Hematopoietic multipotent progenitor cell treated with erythropoietin and hydrocortisone succinate and interleukin-3 and kit ligand, for 6 days (in vitro differentiated cells): ENCODE measurements around the gene SH3BP4.
A peak's percentile ranks its signal among the peaks of the same experiment; 100 is the strongest.

Experiments used
- DNase-seq: peaks from one replicate; pipeline ENCODE4 v3.0.0-alpha.2; 2015

Gene SH3BP4

DNA sequence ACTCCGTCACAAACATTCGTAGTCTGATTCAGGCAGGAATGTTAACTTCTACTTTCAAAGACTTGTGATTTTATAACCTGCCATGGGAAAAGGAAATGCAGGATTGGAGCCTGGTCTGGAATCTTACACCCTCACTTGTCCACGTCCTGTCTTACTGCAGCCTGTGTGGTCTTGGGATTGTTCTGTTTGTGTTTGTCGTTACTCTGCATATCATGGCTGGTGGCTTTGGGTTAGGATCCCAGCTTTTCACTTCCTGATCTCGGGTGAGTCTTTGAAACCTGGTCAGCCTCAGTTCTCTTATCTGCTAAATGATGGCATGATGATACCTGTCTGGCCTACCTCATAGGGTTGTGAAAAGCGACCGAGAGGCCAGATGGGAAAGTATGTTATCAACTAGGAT, 34.6 kb downstream of the SH3BP4 start:
- DNase-seq = no peak

DNA sequence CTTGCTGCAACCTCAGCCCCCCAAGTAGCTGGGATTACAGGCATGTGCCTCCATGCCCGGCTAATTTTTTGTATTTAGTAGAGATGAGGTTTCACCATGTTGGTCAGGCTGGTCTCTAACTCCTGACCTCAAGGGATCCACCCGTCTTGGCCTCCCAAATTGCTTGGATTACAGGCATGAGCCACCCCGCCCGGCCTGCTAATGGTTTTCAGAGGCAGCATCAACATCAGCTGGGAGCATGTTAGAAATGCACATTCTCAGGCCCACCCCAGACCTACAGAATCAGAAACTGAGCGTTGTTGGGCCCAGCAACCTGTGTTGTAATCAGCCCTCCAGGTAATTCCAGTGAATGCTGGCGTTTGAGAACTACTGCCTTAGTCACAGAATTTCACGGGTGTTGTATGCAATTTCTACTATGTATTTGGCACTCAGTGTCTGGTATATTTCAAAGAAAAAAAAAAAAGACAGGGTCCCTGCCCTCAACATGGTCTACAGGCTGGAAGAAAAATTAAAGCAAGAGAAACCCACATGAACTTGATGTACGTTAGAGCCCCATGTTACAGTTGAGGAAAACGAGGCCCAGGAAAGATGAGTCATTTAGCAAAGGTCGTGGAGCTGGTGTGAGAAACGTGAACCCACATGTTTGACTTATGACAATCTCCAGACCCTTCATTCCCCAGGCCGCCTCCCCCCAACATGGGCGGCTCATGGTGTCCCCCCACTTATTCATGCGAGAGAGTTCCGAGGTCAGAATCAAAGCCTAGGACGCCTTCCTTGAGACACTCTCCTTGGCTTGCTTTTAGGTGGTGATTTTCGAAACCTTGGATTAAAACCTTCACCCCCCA, 35.3 kb downstream of the SH3BP4 start:
- no peak for DNase-seq

DNA sequence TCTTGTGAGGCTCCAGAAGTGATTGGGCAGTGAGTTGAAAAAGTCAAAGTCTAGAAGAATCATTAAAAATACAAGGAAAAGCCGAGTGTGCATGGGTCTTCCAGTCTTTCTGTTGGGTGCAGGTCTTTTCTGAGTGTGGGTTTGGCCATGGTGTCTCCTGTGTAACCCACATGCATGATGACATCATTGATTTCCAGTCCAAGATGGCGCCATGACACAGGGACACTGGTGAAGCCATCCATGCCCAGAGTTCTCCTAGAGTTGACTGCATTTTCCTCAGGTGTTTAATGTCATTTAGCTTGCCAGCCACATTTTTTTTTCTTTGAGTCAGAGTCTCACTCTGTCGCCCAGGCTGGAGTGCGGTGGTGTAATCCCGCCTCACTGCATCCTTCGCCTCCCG, 35.9 kb downstream of the SH3BP4 start:
- no peak for DNase-seq

DNA sequence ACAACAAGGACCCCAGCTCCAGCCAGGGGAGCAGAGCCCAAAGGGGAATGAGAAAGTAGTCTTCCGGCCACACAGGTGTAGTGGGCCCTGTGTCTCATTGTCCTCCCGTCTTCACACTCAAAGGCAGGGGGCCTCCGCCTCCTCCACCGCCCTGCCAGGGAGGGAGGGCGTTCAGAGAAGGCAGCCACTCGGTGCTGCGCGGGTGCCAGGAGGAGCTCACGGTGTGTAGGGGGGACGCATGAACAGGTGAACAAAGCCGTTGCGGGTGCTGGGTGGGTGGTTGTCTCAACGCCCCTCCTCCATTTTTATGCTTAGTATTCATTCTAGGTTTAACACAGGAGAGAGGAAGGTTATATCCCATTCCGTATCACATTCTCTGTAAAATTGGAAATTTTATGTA, 36.7 kb downstream of the SH3BP4 start:
- no peak for DNase-seq

DNA sequence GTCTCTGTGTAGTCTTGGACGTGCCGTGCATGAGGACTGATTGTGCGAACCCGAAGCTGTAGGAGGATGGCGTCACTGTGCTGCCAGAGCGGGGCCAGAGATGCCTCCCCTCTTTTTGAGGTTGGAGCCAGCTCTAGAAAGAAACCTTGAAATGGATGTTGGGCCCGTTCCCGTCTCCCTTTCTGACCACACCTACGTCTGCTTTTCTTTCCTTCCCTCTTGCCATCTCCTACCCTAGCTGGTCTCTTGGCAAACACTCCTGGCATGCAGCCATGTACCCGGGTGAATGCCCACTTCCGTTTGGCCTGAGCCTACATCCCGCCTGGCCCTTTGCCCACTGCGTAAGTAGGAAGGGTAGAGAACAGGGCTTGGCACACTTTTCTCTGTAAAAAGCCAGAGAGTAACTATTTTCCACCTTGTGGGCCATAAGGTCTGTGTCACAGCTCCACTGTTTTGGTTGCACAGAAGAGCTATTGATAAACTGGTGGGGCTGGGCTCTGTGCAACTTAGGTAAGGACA, 37.4 kb downstream of the SH3BP4 start:
- peak; percentile 62 for DNase-seq

DNA sequence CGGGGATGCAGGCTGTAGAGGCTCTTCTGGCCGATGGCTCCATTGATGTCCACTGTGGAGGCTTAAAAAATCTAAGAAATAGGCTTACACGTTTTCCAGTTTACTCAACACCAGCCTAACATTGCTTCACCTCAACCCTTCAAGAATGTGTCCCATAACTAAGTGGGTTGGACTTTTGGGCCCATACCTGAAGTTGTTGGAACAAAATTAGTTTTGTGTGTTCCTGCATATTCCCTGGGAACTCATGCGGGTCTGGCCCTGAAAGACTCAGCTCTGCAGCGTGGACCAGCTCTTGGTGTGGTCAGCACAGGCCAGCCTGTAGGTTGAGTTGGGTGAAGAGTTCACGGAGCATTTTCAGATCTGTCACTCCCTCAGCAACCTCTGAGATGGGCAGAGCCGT, 38.5 kb downstream of the SH3BP4 start:
- DNase-seq = no peak

DNA sequence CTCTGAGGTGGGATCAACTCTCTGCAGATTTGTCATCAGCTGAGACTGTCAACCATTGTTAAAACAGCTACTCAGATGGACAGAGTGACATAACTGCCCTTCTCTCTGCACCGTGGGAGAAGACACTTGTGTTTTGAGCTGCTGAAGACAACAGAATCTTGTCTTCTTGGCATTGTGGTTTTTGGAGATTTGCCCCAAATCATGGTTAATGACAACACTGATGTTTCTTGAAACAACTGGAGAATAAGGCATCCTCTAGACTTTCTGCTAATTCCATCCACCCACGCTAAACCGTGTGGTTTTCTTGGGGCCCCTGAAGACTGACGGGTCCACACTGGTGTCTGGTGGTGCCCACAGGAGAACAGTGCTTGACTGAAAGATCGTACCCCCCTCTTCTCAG, 39.5 kb downstream of the SH3BP4 start:
- no peak for DNase-seq

DNA sequence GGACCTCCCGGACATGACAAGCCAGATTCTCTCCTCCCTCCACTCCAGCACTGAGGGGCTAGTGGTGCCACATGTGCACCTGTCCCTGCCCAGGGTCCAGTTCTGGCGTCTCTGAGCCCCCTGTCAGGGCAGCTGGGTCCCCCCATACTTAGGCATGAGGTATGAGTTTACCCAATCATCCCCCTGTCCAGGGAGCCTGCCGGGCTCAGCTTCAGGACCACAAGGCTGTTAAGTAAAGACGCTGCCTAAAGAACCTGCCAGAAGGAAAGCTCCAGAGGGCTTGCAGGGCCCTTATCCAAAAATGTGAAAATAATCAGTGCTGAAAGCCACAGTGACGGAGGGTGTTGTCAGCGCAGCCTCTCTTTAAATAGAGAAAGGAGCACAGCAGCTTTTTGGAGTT, 40.0 kb downstream of the SH3BP4 start:
- no peak for DNase-seq

DNA sequence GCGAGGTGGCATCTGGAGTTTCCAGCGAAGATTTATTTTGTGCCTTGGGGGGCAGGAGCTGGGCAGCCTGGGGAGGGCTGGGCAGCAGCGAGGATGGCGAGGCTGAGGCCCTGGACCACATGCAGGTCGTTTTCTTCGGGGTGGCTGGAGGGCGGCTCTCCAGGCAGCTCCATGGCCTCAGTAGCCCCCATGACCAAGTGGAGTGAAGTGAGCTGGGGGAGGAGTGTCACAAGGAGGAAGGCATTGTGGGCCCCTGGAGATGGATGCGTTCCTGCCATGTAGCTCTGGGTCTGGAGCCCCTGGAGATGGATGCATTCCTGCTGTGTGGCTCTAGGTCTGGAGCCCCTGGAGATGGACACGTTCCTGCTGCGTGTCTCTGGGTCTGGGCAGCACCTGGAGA, 40.4 kb downstream of the SH3BP4 start:
- DNase-seq = no peak

DNA sequence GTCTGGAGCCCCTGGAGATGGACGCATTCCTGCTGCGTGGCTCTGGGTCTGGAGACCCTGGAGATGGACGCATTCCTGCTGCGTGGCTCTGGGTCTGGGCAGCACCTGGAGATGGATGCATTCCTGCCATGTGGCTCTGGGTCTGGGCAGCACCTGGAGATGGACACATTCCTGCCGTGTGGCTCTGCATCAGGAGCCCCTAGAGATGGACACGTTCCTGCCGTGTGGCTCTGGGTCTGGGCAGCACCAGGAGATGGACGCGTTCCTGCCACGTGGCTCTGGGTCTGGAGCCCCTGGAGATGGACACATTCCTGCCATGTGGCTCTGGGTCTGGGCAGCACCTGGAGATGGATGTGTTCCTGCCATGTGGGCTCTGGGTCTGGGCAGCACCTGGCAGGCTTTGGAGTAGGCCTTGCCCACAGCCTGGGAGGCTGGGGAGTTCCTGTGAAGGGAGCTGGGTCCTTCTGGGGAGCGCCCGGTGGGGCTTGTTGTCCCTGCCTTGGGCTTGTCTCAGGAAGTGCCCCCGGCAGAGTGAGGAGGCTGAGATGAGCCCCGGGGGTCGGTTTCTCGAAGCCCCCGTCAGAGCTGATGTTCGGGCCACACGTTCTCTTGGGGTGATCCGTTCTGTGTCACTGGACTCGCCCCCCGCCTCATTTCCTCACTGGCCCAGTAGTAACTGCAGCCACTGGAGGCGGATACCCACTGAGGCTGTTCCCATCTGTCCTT, 41.0 kb downstream of the SH3BP4 start:
- no peak for DNase-seq

DNA sequence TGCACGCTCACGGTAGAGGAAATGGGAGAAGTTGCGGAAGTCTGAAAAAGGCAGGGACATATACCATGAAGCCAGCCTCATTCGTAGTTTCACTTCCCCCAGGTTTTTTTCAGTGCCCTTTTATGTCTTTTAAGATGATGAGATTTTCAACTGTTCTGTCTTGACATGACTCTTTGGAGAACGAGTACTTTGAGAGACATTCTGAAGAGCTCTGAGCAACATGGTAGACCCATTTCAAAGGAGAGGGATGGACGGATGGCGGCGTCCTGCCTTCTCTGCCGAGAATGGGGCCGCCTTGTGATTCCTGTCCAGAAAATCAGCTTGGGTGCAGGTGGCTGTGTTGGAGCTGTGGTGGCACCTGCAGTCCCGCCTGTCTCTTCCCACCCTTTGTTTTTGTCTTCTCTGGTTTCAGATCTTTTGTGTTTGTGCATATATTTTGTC, 41.7 kb downstream of the SH3BP4 start:
- no peak for DNase-seq

DNA sequence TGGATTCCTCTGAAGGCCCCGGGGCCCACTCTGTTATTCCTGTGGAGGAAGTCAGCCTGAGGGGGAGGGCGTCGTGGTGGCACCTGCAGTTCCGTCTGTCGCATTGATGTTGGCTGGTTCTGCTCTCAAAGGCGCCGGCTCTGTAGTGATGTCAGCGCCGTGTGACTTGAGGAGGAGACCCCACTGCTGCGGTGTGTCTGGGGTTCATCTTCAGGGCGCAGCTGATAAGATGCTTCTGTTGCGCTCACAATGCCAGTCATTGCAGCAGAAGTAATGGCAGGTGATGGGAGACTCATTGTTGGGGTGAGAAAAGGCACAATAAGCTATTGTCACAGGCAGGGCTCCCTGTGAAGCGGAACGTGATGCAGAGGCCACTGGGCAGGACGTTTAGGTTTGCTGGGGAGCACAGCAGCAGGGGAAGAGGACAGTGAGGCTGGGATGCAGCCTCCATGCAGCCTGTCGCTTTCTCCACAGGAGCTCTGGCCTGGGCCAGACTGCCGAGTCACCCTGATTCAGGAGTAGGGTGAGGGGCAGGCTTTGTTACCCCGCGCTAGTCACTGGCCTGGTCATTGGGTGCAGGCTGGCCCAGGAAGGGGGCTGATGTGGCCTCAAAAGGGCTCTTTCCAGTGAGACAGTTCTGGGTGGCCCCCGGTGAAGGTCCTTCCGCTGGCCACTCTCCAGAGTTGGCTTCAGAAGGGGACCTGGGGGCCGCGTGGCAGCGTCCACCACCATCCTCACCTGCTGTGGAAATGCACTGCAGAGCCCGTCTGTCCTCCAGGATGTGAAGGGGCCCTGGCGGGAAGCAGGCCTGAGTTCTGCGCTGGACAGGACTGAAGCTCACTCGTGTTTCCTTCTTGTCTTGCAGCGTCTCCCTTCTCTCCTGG, 42.9 kb downstream of the SH3BP4 start:
- no peak for DNase-seq

DNA sequence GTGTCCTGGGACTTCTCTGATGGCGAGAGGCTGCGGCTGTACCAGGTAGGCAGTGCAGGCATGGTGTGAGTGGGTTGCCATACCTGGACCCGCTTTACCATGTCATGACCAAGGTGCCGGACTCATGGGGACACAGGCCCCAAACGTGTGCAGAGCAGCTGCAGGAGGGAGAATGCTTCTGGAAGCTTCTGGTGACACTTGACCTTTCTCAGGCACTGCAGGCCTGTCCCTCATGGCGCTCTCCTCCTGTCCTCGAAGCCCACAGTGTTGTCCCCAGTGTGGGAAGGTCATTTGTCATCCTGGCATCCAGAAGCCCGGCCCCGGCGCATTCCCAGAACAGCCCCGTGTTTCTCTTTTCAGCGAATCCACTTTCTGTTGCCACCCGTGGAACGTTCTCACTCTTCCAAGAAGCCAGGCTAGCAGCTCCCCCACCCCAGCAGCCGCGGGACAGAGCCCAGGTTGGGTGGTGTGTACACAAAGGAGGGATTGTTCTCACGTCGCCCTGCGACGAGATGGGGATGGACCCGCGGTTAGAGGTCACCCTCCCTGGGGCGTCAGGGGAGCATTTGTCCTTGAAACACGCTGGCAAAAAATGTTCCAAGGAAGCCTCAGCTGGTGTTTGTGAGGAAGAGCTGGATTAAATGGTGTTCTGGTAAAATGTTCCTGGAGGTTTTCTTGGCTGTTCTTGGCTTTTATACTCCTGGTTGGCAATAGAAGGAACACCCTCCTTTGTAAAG, 43.7 kb downstream of the SH3BP4 start:
- no peak for DNase-seq

DNA sequence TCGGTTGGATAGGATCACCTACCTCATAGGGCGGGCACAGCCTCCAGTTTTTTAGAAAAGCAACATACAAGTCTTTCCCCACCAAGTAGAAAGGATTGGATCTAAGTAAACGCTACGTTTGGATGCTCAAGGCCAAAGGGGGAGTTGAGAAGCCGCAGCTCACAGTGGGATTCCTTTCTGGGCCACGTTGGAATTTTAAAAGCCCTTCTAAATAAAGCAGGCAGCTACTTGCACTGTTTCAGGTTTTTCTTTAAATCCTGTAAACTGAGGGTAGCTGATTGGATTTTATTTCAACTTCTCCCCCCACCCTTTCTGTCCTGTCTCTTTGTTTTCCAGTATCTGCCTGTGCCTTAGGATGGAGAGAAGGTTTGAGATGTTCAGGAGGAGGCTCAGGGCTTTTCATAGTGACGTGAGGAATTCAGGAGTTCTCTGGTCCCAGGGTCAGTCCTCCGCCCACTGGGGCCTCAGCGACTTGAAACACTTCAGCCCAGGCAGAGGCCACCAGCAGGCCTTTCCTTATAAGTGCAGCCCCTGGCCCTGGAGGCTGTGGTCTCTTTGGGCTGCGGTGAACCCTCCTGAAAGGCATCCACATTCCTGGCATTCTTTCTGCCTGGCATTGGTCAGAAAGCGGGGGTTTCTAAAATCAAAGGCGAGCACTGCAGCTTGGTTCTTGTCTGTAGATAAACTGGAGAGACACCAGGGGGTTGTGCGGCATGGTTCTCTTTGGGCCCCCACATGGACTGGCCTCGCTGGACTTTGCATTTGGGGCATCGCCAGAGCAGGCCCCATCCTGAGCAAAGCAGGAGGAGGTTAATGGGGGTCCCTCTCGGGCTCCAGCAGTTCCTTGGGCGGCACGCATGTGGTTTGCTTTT, 44.5 kb downstream of the SH3BP4 start:
- no peak for DNase-seq

DNA sequence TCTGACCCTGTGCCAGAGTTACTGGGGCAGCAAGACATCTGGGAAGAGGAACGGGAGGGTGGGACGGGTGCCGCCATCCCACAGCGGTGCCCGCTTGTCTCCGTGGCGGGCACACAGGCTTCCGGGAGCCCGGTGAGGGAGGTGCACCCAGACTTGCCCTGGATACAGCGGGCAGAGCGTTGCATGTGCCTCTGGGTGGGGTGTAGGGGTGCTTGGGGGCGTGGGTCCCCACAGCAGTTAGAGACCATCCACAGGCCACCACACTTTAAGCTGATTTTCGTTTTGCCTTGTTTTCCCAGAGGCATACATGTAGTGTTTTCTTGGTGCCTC, 45.1 kb downstream of the SH3BP4 start:
- no peak for DNase-seq

DNA sequence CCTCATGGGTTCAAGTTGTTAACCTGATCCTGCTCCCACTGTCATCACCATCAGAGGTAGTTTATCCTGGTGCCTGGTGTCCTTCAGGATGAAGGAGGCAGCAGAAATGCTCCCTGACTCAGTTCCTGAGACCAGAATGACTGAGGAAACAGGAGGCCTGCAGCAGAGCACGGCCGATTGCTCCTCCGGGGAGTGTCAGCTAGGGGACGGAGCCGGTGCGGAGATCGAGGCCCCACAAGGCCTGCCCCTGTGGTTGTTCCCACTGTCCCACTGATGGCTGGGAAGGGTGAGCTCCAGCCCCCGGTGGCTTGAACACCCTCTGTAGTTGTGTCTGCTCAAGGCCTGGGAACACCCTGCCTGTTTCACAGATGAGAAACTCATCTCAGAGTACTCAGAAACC, 45.6 kb downstream of the SH3BP4 start:
- DNase-seq = no peak

DNA sequence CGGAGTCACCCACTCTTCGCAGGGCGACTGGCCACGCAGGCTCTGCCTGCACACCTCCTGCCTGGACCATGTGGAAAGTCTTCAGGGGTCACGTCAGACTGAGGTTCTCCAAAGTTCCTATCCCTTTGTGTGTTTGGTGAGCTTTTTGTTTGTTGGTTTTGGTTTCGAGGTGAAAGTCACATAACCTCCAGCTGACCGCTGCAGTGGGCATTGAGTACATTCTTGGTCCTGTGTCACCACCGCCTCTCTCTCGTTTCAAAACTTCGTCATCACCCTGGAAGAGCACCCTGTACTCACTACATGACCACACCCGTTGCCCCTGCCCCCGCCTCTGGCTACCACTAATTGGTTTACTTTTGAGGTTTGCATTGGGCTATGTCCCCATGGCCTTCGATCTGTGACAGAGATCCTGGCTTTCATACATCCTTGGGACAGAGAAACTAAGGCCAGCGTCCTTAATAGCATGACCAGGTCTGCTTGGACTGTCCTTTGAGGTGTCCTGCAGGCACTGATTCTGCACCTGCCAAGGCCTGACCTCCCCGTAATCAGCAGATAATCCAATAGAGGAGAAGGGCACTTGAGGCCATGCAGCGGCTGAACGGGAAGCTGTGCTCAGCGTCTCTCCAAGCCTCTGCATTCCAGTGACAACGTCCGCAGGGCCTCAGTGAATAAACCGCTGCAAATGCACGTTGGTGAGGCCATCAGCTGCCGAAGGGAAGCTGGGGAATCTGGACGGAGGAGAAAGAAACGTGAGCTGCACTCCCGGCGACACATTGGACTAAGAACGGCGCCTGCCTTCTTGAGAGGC, 46.8 kb downstream of the SH3BP4 start:
- DNase-seq = no peak

DNA sequence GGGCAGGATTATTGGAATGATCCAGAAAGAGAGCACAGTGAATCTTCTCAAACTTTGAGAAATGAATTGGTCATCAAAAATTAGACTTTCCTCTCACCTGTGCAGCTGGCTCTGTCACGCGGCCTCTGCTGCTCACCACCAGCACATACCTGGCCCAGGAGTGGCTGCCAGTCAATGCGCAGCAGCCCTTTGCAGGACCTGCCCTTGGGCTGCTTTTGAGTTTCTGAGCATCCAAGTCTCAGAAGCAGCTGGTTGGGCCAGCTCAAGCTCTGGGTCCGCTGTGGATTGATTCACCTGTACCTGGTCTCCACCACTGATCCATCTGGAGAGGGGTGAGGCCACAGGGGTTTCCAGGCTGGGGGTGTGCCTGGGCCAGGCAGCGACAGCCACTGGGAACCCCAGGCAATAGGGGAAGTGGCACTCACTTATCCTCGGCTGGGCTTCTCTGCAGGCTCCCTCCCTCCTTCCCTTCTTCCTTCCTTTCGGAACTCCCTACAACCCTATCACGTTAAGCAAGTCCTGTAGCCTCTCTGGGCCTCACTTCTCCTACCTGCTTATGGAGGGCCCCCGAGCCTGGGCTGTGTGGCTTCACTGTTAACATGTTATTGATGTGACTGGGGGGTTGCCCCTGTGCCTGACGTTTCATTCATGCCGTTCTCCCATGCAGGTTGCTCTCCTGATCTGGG, 48.1 kb downstream of the SH3BP4 start:
- DNase-seq = no peak

DNA sequence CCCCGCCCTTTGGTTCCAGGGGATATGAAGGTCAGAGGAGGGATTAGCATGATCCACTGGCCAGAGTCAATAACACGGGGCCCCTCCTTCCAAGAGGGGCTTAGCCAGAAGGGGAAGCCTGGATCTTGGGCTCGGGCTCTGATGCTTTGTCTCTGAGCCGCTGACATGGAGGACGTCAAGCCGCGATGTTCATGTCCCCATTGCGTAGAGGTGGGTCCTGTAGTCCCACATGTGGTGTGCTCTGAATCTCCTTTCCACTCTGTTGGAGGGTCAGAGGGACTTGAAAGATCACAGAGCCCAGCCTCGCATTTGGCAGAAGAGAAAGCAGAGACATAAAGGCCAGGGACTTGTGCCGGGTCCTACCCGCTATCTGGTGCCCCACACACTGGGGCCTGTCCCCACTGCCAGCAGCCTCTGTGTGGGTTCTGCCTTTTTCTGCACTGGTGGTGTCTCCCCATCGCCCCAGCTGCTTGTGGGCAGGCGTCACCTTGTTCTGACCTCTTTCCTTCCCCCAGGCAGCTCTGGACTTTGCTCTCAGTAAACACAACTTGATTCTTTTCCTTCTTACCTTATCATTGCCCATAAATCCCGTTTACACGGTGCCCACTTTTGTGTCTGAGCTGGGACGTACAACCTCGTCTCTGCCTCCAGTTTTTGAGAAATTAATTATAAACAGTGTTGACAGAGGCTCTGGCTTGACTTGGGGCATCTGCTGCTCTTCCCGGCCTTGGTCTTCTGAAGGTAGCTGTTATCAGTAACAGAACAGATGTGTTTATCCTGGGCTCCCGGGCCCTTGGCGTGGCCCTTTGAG, 48.8 kb downstream of the SH3BP4 start:
- peak; percentile 38 for DNase-seq
